Measurements from ENCODE around the gene FEZF2.

FEZF2 gene

GRCh38 chr3:62373215-62373614, at the start of gene FEZF2:
Gene FEZF2 (minus strand): TSS chr3:62373550. CDS start chr3:62372868, 682 bp downstream.
- peak in 2 of 58 donors; percentile 23 to 34 for DNase-seq

- DNase-seq = peak in 1 of 58 donors; percentile 5
Observed at GRCh38 chr3:62421207-62421606, 47.9 kb upstream of the FEZF2 start.

DNA sequence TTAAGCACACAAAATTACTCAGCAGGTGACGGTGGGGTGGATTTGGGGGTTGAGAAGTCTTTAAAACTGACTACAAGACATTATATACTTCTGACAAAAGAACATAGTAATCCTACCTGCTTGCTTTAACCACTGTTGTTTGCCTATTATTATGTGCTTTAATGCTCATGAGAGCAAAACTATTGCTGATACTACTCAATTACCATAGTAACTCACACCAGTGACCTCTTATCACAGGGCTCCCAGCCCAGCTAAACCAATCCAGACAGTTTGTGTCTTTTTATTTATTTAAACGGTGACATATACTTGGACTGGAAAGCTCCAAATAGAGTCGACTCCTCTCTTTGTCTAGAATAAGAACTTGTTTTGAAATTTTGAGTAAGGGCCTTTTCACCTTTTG, 42.8 kb upstream of the FEZF2 start:
- no peak for DNase-seq

DNA sequence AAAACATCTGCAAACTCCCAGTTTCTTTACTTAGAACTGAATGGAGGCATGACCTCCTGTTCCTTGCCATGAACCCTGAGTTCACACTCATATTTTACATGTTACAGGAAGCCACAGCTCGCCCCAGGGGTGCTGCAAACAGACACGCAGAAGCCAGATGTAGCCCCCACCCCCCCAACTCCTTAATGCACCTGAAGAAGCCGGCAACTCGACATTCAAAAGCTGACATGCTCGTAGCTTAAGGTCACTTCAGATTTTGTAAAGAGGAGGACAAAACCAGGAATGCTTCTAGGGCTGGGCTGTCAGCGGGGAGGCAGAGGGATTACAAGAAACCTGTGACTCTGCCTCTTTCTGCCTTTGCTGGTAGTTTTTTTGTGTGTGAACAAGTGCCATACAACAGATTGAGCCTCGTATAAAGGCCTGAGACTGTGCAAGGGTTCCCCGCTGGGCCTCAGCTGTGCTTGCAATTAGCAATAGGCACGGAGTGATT, 42.0 kb upstream of the FEZF2 start:
- peak in 1 of 58 donors; percentile 10 for DNase-seq

DNA sequence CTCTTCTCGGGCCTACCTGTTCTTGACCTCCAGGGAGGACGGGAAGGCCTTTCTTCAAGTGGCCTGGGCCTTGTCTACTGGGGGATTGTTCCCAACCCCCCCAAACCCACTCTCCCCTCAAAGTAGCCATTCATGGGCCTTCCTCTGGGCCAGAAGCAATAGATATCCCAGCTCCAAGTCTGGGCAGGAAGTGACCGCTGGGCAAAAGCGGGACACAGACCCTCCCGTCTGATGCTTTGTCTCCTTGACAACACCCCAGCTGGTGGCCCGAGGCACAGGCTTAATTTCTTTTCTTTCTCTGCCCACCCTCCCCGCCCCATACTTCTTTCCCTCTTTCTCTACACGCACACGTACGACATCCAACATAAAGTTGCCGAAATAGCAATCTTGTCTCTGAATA, 41.4 kb upstream of the FEZF2 start:
- DNase-seq = no peak

GRCh38 chr3:62413687-62414086, 40.3 kb upstream of the FEZF2 start:
- no peak for DNase-seq

DNA sequence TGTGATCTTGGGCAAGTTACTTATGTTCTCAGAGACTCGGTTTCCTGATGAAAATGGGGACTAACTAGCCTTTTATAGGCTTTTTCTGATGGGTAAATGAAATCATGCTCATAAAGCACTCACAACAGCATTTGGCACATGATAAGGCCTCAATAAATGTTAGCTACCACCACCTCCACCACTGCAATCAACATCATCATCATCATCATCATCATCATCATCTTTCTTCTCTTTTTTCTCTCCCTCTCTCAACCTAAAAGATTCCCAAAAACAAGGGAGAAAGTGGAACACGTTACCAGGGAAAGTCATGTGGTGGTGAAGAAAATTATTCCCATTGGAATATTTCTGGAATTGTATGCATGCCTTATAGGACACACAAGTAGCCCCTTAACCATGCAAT, 33.6 kb upstream of the FEZF2 start:
- no peak for DNase-seq

DNA sequence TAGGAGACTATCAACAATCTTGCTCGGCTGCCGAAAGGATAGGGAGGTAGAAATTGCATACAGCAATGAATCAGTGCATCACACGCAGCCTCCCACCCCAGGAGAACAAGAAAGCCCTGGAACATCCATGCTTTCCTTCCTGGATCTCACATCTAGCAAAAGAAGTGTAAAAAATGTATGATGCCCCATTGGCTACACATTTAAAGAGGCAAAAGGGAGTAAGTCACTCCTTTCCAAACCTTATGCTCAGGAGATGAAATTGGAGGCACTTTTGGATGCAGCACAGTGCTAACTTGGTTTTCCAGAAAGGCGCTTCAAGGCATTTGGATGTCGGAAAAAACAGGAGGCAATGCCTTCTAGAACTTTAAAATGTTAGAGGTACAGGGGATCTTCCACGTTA, 32.2 kb upstream of the FEZF2 start:
- no peak for DNase-seq

GRCh38 chr3:62405135-62405534, 31.8 kb upstream of the FEZF2 start:
- DNase-seq = no peak

GRCh38 chr3:62404321-62404720, 31.0 kb upstream of the FEZF2 start:
- no peak for DNase-seq

DNA sequence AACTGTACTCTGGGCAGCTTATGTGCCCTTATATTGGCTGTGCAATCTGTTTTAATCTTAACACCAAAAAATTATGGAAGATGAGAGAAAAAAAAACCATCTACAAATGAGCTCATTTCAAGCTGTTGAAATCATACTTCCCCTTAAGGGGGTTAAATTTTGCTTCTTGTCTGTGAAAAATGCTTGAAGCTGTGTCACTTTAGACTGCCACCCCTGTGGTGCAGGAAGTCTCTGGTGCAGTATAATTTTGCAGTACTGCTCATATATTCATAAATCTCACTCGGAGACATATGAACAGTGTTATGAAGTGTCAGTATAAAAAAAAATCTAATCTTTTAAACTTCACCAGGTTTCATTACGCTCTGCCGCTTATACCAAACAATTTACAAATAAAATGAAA, 30.4 kb upstream of the FEZF2 start:
- no peak for DNase-seq

DNA sequence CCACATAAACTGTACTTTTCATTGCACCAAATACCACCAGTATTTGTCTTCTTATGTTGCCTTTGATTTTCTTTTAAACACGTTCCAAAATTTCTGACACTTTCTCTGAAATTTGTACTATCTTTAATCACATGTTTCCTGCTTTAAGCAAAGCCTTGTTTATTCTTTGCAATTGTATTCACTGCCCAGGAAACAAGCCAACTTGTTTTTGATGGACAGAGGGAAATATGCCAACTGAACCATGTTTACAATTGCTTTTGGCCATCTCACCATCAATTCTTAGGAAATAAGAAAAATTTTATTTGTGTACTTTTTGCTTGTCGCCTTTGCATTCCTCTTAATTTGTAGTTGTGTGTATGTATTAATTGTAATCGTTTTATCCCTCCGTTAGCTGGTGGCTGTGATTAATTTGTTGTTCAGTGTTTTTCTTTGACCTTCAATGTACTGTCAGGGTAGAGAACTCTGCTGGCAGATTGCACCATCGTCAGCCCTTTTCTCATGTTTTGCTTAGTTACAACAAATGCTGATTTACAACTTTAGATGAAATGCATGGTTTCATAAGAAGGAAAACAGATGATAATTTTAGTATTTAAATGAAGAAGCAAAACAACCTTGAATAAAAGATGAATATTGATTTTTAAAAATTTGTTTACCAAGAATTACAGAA, 19.4 kb upstream of the FEZF2 start:
- DNase-seq = no peak

DNA sequence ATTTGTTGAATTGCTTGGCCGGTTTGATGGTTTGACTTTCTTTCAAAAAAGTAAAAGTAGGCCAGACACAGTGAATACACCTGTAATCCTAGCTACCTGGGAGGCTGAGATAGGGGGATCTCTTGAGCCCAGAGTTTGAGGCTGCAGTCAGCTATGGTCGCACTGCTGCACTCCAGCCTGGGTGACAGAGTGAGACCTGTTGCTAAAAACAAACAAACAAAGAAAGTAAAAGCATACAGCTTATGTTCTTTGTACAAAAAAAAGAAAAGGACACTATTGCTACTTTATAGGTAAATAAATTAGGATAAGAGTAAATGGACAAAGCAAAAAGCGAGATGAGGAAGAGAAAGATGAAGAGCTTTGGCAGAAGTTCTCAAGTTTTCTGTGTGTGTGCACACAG, 13.9 kb upstream of the FEZF2 start:
- DNase-seq = no peak

DNA sequence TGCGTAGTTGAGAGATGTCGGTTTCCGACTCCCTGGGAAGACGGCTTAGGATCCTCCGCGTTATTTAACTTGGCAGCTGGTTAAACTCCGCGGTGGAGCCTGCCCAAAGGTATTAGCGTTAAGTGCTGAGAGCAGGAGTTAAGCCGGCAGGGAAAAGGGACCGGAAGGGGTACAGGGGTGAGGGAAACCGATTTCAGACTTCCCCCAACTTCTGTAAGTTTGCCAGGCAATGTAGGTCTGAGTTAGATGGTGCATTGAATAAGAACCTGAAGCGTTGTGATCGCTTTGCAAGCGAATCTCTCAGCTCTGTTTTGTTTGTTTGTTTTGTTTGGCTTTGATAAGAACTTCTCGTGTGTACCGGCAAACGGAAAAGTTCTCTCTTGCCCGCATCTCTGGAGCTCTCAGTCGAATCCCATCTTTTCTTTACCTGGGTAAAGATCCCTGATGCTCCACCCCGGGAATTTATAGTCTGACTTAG, 6.0 kb upstream of the FEZF2 start:
- DNase-seq = no peak

DNA sequence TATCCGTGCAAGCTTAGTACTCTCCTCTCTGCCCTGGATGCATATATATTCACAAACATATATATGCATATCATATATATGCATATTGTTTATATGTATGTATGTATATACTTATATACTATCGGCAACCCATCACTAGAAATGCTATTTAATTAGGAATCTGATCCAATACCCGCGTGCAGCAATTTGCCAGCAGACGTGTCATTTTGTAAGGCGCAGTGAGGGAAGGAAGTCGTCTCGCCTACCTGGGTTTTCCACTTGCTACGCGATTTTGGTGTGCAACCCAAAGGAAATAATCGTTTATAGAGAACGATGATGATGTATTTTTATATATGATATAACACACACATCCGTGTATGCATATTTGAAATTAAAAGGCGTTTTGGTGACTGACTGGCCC, 5.6 kb upstream of the FEZF2 start:
- no peak for DNase-seq

- DNase-seq = peak in 1 of 58 donors; percentile 17
Observed at GRCh38 chr3:62378311-62378789, 5.0 kb upstream of the FEZF2 start.

DNA sequence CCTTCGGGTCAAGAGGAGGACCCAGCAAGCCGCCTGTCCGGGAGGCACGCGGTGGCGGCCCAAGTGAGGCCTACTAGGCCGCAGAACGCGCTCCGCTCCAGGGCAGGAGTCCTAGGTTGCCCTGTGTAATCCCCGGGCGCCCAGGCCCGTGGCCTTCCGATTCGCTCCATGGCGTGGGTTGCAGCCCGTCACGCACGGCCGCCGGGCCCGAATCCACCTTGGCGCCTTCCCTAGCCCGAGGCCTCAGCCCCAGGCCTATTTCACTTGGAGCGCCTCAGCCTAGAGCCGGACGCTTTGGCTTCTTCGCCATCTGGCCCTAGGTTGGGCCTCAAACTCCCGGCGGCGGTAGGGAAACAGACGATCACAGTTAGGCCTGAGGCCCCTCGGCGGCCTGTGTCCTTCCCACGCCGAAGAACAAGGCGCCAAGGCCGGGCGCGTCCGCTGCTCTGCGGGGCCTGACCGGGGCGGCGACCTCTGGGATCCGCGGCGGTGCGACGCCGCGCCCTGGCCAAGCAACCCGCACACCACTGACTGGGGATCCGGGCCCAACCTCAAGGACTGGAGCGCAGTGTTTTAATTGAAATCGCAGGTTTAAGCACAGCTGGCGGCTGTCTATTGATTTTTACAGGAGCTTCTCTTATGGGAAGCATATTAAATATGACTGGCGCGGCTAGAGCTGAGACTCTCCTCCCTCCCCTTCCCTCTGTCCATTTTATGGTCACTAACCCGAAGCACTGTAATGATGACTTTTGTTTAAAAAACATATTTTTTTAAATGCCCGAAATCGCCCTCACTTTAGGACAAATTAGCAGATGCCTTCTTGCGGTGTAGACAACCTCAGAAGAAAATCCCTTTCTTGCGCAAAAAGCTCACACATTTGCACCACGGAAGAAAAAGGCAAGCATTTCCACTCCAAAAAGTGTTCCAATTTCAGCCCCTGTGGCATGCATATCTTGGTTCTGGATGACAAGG, 3.8 kb upstream of the FEZF2 start:
- DNase-seq = no peak

DNA sequence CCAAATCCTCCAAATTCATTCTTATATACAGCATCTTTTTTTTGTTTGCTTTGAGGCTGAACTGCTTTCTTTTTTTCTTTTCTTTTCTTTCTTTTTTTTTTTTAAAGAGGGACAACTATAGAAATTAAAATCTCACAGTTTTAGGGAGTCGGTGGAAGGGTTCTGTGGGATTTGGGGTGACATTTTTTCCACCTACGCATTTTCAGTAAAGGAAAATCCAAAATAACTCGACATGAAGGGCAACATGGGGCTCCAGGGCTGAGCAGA, 3.0 kb upstream of the FEZF2 start:
- no peak for DNase-seq

DNA sequence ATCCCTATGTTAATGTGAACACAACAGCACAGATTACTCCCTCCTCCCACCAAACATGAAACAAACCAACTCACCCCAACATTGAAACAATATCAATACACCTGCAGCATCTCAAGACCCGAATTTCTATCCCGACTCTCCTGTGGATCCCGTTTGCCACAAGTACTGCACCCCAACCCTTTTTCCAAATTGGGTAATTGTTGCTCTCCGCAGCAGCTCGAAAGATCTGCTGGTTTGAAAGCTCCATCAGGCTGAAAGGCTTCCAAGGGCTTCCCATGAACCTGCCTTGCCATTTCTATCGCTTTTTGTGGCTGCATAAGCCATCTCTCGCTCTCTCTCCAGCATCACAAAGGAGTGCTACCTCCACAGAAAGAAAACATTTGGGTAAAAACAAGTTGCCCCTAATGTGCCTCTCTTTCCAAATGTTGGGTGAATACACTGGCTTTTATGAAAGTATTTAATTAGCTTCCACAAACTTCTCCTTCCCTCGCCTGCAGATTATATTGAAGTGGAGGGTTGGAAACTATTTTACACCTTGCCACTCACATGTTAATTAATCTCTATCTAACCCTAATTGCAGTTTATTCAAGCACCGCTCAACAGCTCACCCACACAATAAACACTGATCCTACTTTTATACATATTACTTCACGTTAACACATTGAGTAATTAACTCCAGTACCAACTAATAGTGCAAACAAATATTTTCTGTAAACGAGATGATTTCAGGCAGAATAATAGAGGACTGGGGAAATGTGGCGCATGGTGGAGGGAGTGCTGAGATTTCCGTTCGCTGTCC, 2.5 kb upstream of the FEZF2 start:
- no peak for DNase-seq

GRCh38 chr3:62374341-62375218, 1.2 kb upstream of the FEZF2 start:
- peak in 1 of 58 donors; percentile 24 for DNase-seq

Measured in anterior cingulate cortex (tissue), 58 donors.